Superior temporal gyrus (tissue), 1 donor: ENCODE measurements around the gene OTX1.

Experiments used
- DNase-seq: peaks from one replicate; pipeline ENCODE4 v3.0.0-alpha.2; 2016; ENCODE audit errors: extremely low spot score

OTX1 gene

GRCh38 chr2:63047321-63048279, 3.0 kb upstream of the OTX1 start:
- DNase-seq: no peak

- no peak for DNase-seq
These were observed 2.1 kb upstream of the OTX1 start for GRCh38 chr2:63048367-63049171.

DNA sequence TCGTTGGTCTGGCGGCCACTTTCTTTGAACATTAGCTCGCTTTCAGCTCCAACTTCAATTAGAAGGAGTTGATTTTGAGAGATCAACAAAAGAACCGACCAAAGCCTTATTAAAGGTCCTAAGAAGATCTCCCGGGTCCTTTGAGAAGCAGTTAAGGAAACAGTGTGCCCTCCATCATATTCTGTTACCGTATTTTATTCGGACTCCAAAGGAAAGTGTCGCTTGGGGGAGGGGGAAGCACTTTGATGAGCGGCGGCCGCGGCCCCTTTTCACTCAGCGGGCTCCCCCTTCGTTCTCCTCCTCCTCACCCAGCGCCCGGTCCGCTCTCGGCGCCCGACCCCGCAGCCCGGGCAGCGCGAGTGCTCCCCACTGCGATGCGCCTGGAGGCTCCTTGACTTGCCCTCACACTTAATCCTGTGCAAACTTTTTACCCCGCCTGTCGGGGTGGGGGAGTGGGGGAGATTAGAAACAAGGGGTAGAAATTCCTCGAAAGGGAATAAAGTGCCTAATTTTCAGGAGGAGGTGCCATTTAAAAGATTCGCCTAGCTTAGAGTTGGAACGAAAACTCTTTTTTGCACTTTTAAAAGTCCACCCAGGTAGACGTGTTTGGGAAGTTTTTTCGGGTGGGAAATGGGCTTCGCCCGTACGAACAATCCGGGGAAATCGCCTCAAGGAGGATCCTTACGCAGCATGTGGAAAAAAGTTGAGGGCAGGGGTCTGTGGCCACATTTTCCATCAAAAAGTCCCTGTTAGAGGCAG, 1.2 kb upstream of the OTX1 start:
- DNase-seq: no peak

GRCh38 chr2:63049970-63050333, 678 bp upstream of the OTX1 start:
- DNase-seq: no peak

GRCh38 chr2:63051042-63051794, 588 bp downstream of the OTX1 start:
- DNase-seq: no peak

DNA sequence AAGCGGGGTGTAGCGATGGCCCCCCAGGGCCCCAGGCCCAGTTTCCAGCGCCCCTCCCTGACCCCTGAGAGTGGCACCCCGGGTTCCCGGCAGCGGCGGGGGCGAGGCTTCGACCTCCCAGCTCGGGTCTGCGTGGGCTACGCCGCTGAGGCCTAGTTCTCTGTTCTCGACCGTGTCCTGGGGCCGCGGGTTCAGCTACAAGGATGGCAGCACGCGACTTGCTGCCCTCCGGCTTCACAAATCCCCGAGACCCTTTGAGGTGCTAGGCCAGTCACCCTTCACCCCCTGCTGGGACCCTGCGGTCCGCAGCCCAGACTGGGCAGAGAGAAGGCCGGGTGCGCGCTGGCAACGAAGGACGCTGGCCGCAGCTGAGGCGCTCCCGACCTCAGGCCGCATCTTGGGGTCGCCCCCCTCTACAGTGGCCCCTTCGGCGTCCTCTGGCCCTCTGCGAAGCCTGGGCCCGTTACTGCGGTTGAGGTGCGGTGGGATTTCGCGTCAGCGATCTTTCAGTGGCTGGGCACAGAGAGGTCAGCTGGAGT, 1.2 kb downstream of the OTX1 start:
- DNase-seq: no peak

- no peak for DNase-seq
These were observed 1.9 kb downstream of the OTX1 start for GRCh38 chr2:63052411-63053080.

GRCh38 chr2:63053081-63053888, 2.7 kb downstream of the OTX1 start:
- no peak for DNase-seq

GRCh38 chr2:63053889-63054602, 3.4 kb downstream of the OTX1 start:
- no peak for DNase-seq

DNA sequence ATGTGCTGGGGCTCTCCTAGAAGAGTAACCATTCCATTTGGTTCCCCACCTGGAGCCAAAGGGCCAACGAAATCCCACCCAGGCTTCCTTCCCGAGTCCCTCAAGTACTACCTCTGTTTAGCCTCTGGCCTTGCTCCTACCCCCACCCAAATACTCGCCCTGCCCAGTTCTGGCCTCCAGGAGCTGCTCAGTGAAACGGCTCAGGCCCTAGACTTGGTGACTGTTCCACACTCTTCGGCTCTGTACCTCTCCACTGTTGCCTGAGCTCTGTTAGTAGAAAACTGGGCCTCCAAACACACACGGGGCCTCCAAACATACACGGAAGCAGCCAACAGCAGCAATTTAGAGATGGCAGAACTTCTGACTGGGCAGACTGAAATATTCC, 4.2 kb downstream of the OTX1 start:
- DNase-seq: no peak

- no peak for DNase-seq
These were observed 4.8 kb downstream of the OTX1 start for GRCh38 chr2:63055226-63056106.

- no peak for DNase-seq
These were observed 5.7 kb downstream of the OTX1 start for GRCh38 chr2:63056107-63057050.

DNA sequence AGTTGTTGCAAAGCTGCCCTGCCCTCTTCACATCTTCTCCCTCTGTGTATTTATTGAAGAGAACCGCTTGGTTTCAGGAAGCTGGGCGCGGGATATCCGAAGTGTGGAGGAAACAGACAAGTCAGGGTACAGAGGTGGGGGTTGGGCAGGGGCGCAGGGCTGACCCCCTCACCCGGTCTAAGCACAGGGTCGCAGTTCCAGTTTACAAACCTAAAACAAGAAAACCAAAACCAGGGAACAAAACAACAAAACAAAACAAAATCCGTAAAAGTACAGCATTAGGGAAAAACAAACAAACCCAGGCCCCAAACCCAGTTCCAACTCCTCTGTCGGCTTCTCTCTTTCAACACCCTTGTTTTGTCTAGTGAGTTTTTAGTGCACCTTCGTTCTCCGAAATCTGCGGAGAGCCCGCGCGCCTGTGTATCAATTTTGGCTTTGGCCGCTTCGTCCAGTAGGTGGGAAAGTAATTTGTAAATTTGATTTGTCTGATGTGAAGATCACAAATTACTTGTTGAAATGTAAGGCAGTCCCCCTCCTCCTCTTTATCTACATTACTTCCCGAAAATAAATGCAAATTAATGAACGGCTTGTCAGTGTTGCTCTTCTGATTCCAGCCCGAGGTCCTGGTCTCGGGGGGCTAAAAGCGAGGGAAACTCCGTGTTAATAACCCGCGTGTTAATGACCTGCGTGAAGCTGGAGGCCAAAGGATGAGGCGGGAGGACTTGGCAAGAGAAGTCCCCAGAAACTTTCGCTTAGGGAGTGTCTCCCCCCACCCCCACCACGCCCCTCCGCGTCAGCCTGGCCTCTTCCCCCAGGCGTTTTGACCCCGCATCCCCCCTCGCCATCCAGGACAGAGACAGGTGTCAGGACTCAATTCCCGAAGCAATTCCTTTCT, 6.9 kb downstream of the OTX1 start:
- no peak for DNase-seq

DNA sequence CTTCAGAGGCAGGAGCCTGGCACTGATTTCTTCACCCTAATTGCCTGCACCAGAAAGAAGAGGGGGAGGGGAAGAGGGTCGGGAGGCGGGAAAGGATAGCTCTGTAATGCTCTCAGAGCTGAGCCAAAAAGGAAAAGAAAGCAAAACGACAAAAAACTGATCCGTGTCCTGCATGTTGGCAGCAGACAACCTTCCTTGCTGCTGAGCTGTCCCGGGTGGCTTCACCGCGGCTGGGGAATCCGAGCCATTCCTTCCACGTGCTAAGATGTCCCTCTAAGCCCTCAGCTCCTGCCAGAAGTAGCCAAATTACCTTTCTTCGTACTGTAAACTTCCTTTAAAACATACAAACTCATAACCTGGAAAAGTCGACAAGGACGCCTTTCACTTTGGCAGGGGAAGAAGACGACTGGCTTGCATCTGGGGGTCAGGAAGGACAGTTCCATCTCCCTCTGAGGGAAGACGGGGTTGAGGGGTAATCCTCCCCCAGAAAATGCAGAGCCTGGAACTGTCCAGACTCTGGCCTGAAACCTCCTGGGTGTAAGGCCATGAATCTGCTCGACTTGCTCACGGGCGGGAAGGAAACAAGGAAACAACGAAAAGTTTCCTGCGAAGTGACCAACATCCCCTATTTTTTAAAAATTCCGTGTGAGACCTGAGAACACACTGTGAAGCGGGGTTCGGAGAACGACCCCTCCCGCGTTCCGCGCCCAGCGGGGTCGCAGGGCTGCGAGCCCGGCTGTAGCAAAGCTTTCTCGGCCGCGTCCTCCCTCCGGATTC, 7.7 kb downstream of the OTX1 start:
- DNase-seq: no peak
